Activated CD4-positive, alpha-beta T cell treated with anti-CD3 and anti-CD28 coated beads, Interleukin-2, amount 50 U/mL, for 4 hours (primary cell): Measurements from ENCODE around the gene SNRPD1.
A peak's percentile ranks its signal among the peaks of the same experiment; 100 is the strongest.
"Not testable (repeated sequence)": the region's sequence is repeated elsewhere in the genome, so short reads cannot be mapped to it uniquely, and the experiment has no call there.

Experiments used
- DNase-seq, 2 experiments: peaks; one replicate each; pipeline ENCODE4 v3.0.0-alpha.2; 2020

SNRPD1 gene

GRCh38 chr18:21612125-21613039 lies at the start of gene SNRPD1:
TSS of gene SNRPD1 (plus strand) at chr18:21612314. CDS start at chr18:21612430, 116 bp downstream.
- peak; percentile 80 to 82 for DNase-seq

- DNase-seq = no peak
Measured at GRCh38 chr18:21571772-21572171, 40.3 kb upstream of the SNRPD1 start.

DNA sequence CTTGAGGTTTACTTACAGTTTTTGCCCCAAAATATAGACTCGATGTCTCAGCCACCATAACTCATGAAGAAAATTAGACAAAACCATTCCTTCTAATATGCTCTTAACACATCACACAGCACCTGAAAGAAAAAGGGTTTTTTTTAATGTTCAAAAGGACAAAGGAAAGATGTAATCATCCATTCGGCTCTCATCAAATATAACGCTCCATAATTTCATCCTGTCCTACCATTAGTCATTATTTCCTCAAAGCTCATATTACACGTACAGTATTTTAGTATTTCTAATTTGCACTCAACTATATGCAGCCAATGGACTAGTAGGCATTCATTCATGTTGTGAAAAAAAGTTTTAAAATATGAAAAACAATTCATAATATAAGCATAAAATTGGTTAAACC lies 36.5 kb upstream of the SNRPD1 start:
- no peak for DNase-seq

DNA sequence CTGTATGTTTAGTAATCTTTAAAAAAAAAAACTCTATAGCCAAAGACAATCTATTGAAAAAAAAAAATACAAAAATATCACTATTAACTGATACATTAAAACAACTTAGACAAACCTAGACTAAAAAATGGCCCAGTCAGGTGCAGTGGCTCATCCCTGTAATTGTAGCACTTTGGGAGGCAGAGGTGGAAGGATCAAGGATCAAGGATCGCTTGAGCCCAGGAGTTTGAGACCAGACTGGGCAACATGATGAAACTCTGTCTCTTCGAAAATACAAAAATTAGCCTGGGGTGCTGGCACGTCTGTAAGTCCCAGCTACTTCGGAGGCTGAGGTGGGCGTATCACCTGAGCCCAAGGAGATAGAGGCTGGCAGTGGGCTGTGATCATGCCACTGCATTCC lies 27.7 kb upstream of the SNRPD1 start:
- no peak for DNase-seq

GRCh38 chr18:21592361-21592760 lies 19.8 kb upstream of the SNRPD1 start:
- not testable (repeated sequence) for DNase-seq

GRCh38 chr18:21593540-21594257 lies 18.4 kb upstream of the SNRPD1 start:
- DNase-seq = no peak

DNA sequence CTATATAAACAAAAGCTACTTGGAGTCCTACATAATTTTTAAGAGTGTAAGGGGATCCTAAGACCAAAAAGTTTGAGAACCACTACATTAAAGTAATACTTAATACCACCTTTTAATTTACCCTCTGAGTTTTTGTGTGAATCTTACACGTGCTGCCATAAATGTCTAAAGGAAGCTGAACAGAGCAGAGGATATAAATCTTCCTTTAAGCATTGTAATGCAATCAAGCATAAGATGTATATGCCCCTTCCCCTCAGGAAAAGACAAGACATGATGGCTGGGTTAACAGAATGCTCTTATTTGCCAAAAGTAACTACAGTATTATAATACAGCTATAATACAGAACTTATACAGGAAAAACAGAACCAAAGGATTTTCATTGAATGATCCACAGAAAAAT lies 14.5 kb upstream of the SNRPD1 start:
- no peak for DNase-seq

DNA sequence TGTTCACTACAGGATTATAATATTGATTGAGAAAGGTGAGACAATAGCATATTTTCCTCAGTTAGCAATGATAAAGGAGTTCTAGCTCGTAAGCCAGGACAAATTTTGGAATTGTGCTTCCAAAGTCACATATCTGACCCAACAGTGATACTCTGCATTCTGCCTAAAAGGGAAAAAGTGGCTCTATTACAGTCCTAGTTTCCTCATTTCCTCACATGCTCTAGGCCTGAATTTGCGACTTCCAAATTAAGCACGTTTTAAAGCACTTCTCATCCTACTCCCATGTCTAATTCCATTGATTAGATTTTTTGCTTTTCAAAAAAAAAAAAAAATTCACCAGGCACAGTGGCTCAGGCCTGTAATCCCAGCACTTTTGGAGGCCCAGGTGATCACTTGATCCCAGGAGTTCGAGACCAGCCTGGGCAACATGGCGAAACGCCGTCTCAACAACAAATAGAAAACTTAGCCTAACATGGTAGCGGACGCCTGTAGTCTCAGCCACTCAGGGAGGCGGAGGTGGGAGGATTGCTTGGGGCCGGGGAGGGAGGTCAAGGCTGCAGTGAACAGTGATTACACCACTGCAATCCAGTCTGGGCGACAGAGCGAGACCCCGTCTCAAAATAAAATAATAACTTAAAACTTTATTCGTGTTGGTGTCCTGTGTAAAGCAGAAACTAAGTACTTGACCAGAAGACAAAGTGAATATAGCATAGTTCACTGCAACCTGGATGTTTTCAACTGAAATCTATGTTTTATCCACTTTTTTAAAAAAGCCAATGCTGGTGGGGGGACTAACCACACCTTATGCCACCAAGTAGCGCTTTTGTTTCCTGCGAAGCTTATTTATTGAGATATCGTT lies 13.2 kb upstream of the SNRPD1 start:
- no peak for DNase-seq

GRCh38 chr18:21599585-21600525 lies 12.3 kb upstream of the SNRPD1 start:
- no peak for DNase-seq

DNA sequence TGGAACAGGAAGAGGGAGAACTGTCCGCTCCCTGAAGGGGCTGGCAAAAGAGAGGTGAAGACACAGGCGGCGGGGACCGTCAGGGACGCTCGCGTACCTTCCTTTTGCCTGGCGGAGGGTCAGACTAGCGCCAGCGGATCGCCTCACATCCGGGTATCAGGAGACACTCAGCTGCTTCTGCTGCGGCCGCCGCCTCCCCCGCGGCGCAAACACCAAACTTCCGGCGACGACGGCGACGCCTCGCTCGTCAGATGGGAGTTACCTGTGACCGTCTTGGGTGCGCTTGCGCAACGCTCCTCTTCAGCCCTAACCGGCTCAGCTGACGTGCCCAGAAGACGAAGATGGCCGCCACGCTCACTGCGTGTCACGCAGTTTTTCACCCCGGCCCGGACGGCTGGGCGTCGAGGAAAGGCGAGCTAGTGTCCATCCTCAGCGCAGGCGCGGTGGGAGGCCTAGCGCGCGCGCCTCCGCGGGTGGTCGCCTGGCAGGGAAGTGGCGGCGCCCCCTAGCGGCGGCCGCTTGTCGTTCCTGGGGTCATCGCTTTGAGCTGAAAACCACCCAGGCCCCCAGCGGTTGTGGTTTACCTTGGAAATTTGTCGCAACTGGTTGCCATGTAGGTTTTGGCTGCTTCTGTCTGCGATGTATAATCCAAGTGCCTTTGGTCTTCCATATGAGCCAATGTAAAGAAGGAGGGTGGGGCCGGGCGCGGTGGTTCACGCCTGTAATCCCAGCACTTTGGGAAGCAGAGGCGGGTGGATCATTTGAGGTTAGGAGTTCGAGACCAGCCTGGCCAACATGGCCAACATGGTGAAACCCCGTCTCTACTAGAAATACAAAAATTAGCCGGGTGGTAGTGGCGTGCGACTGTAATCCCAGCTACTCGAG lies 11.3 kb upstream of the SNRPD1 start, which contains the start of gene ESCO1:
Gene ESCO1, minus strand, starts transcription at position 179 of the 885 bp plus-strand sequence. CDS start 25,861 bp downstream, outside the sequence.
- DNase-seq = peak; percentile 86 to 90

- DNase-seq = no peak
Measured at GRCh38 chr18:21602299-21602587, 9.9 kb upstream of the SNRPD1 start.

DNA sequence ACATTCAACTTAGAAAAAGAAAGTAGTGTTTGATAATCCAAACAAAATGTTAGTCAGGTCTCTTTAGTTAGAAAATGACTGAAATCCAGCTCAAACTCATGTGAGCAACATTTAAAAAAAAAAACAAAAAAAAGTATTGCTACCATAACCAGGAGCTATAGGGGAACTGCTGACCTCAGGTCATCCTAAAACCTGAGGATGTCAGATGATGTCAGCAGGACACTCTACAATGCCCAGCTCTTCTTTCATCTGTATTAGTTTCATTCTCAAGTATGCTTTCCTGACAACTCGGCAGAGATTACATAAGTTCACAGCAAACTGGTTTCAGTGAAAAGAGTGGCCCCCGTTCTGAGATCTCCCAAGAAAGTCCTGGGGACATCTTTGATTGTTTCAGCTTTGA lies 7.4 kb upstream of the SNRPD1 start:
- DNase-seq = no peak

DNA sequence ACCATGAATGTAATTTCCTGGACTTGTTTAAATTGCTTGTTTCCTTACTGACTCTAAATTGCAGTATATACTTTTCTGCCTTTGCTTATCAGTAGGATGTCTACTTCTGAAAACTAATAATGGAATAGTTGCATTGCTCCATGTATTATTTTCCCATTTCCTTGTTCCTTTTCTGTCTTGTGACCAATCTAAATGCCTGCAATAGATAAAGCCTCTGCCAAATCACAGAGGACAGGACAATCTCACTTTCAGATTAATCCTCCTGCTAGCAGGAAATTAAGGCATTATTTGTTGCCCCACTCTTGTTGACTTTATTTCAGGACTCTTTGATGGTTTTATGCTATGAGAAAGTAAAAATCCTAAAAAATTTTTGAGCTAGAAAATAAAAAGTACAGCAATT lies 6.9 kb upstream of the SNRPD1 start:
- DNase-seq = no peak

GRCh38 chr18:21611401-21612124 lies 551 bp upstream of the SNRPD1 start:
- DNase-seq = not testable (repeated sequence)

- DNase-seq = not testable (repeated sequence)
Measured at GRCh38 chr18:21621640-21622039, 9.5 kb downstream of the SNRPD1 start.

GRCh38 chr18:21629089-21629832 lies 17.1 kb downstream of the SNRPD1 start:
- no peak for DNase-seq

DNA sequence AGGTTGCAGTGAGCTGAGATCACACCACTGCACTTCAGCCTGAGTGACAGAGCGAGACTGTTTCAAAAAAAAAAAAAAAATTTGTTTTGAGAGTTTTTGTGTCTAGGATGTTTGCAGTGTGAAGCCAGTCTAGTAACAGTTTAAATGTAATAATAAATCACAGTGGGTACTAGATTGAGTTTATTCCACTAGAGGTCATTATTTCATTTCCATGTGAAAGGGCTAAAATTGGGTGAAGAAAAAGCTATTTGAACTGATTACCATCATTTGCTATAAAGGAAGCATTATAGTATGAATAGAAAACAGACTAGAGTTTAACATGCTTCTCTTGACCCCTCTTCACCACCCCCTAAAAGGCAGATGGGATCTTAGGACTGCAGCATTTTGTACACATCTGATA lies 20.3 kb downstream of the SNRPD1 start:
- DNase-seq = no peak

- no peak for DNase-seq
Measured at GRCh38 chr18:21634588-21635199, 22.6 kb downstream of the SNRPD1 start.

GRCh38 chr18:21636769-21637168 lies 24.7 kb downstream of the SNRPD1 start:
- no peak for DNase-seq
